T-cell (primary cell): ENCODE results near the gene NOL4. TPM values are rescaled to one million over a fixed set of nuclear protein-coding genes. Genes with fewer than 3 reads are reported as not detected.
"Not testable (repeated sequence)": the region's sequence is repeated elsewhere in the genome, so short reads cannot be mapped to it uniquely, and the experiment has no call there.

Experiments used
- ATAC-seq, 4 experiments: fragments of 200-7000 bp in 3 of 4; fragments of 150-1000 bp in 1 of 4; cut with Tn5 transposase; replicated peaks in 1 of 4; 1 replicate in 3 of 4; 2 replicates in 1 of 4; pipeline ENCODE4 v1.10.0; 2021; ENCODE audit warnings: moderate library complexity in 3 of 4, mild to moderate bottlenecking in 2 of 4, moderate number of reproducible peaks in 1 of 4
- CTCF ChIA-PET, 2 donors: fragments of 300-600 bp; sonication (Branson Sonifier 250); formaldehyde crosslinking; loops; one replicate each; lab custom pipeline; 2022; ENCODE audit warnings: antibody characterized with exemption in 2 of 2; lab: Charles Lee
- POLR2A ChIA-PET, 2 donors: fragments of 300-600 bp; sonication (Branson Sonifier 250); formaldehyde crosslinking; loops; one replicate each; lab custom pipeline; 2022; ENCODE audit warnings: antibody characterized with exemption in 2 of 2; lab: Charles Lee
- DNase-seq, 35 experiments: peaks; one replicate each; pipeline versions ENCODE4 v3.0.0 to v3.0.0-alpha.2; 2013 to 2023
- H3K27ac ChIP-seq: one replicate; pipeline ENCODE4 v1.5.1; 2013; ENCODE audit warnings: low read length
- H3K27me3 ChIP-seq, 2 experiments: replicated peaks in 1 of 2; 1 replicate in 1 of 2; 2 replicates in 1 of 2; pipeline versions ENCODE4 v1.6.1 to v1.7.0; 2013; ENCODE audit warnings: low read length in 1 of 2, mixed read lengths in 1 of 2; ENCODE audit not compliant: control insufficient read depth in 2 of 2, insufficient read depth in 2 of 2; ENCODE audit errors: extremely low read depth in 1 of 2
- H3K36me3 ChIP-seq, 2 donors: 1 replicate in 1 of 2; 2 replicates in 1 of 2; pipeline versions ENCODE4 v1.6.1 to v1.7.0; 2013; ENCODE audit warnings: low read length in 1 of 2; ENCODE audit not compliant: control insufficient read depth in 2 of 2, insufficient read depth in 1 of 2; ENCODE audit errors: extremely low read depth in 1 of 2
- H3K4me1 ChIP-seq, 2 experiments: 1 replicate in 1 of 2; 2 replicates in 1 of 2; pipeline versions ENCODE4 v1.6.1 to v1.7.0; 2013; ENCODE audit warnings: low read length in 2 of 2, mixed read lengths in 1 of 2; ENCODE audit not compliant: insufficient read depth in 2 of 2, control insufficient read depth in 1 of 2; ENCODE audit errors: extremely low read depth in 1 of 2
- H3K4me3 ChIP-seq, 2 donors: 1 replicate in 1 of 2; 2 replicates in 1 of 2; pipeline versions ENCODE4 v1.5.1 to v1.7.0; 2013; ENCODE audit warnings: mild to moderate bottlenecking in 2 of 2, low read length in 1 of 2, moderate library complexity in 1 of 2; ENCODE audit not compliant: control insufficient read depth in 1 of 2; ENCODE audit errors: extremely low read depth in 1 of 2
- H3K9me3 ChIP-seq: 2 replicates; pipeline ENCODE4 v1.7.0; 2013
- H3K27ac Mint-ChIP-seq, 2 donors: one replicate each; pipeline ENCODE4 v1.8.0; 2020 to 2021; ENCODE audit warnings: mild to moderate bottlenecking in 2 of 2, mixed read lengths in 2 of 2
- H3K27me3 Mint-ChIP-seq, 2 donors: one replicate each; pipeline ENCODE4 v1.8.0; 2021 to 2022; ENCODE audit warnings: mixed read lengths in 2 of 2
- H3K36me3 Mint-ChIP-seq: one replicate; pipeline ENCODE4 v1.8.0; 2021; ENCODE audit warnings: mixed read lengths
- H3K4me1 Mint-ChIP-seq, 3 donors: one replicate each; pipeline ENCODE4 v1.8.0; 2020 to 2022; ENCODE audit warnings: mixed read lengths in 3 of 3, mild to moderate bottlenecking in 1 of 3
- H3K4me3 Mint-ChIP-seq, 3 donors: one replicate each; pipeline ENCODE4 v1.8.0; 2020 to 2022; ENCODE audit warnings: mild to moderate bottlenecking in 3 of 3, mixed read lengths in 3 of 3, moderate library complexity in 3 of 3
- H3K9me3 Mint-ChIP-seq, 3 donors: one replicate each; pipeline ENCODE4 v1.8.0; 2020 to 2022; ENCODE audit warnings: mixed read lengths in 3 of 3
- whole genome bisulfite sequencing: methylation state at CpG from one replicate; pipeline ENCODE4 v1.1.5; 2013; ENCODE audit warnings: missing lambda C conversion rate; ENCODE audit not compliant: insufficient coverage; 5-methylcytosine and 5-hydroxymethylcytosine counted together
- total RNA-seq, 35 experiments: library from RNA in 6 of 35; stranded (reverse) in 6 of 35; fragments of 120-200 nt in 1 of 35; gene quantifications; one replicate each; pipeline versions ENCODE4 v1.2.1 to v1.2.4 and lab custom pipeline; 2013 to 2026

The NOL4 gene
- total RNA-seq, 5 donors from 2014 or later (not counting 1 experiment from before 2014, with no cell fraction given) = not detected

DNA sequence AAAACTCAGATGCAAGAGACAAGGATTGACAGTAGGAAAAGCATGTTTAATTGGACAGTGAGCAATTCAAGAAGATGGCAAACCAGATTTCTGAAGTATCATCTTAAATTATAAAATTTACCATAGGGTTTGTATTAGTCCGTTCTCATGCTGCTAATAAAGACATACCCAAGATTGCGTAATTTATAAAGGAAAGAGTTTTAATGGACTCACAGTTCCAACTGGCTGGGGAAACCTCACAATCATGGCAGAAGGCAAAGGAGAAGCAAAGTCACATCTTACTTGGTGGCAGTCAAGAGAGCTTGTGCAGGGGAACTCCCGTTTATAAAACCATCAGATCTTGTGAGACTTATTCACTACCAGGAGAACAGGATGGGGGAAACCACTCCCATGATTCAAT is 24.0 kb upstream of the NOL4 start:
- Mint-ChIP-seq H3K9me3 (peaks cover 24 to 38% (median 29%) of the 10 kb centered on the region in 3 donors), H3K27me3 (no peaks in the 10 kb centered on the region), H3K36me3 (no peaks in the 10 kb centered on the region), H3K4me3 (no peak overlapping the region), H3K4me1 (no peaks in the 10 kb centered on the region), H3K27ac (no peak overlapping the region)
- no peak overlapping the region for H3K4me3 ChIP-seq
- no peaks in the 10 kb centered on the region for H3K27me3 ChIP-seq
- H3K27ac ChIP-seq = no peak overlapping the region
- H3K36me3 ChIP-seq = no peaks in the 10 kb centered on the region
- no CpG with 5 or more reads among the region's 3 CpGs for WGBS
- CTCF ChIA-PET = no interaction called here
- ATAC-seq = no peak
- POLR2A ChIA-PET = no interaction called here
- DNase-seq = no peak
- H3K9me3 ChIP-seq = no peaks in the 10 kb centered on the region
- H3K4me1 ChIP-seq = no peaks in the 10 kb centered on the region

DNA sequence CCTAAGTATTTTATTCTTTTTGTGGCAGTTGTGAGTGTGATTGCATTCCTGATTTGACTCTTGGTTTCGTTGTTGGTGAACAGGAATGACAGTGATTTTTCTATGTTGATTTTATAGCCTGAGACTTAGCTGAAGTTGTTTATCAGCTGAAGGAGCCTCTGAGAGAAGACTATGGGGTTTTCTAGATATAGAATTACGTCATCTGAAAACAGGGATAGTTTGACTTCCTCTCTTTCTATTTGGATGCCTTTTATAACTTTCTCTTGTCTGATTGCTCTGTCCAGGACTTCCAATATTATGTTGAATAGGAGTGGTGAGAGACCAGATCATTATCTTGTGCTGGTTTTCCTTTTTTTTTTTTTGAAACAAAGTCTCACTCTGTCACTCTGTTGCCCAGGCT is 18.0 kb upstream of the NOL4 start:
- Histone ChIP-seq H3K9me3 (no peaks in the 10 kb centered on the region), H3K4me3 (no peak overlapping the region), H3K27me3 (no peaks in the 10 kb centered on the region), H3K36me3 (no peaks in the 10 kb centered on the region), H3K27ac (no peak overlapping the region), H3K4me1 (no peaks in the 10 kb centered on the region)
- no peaks in the 10 kb centered on the region for H3K36me3 Mint-ChIP-seq
- ChIA-PET CTCF (no interaction called here), POLR2A (no interaction called here)
- peaks cover 16 to 38% (median 22%) of the 10 kb centered on the region in 3 donors for H3K9me3 Mint-ChIP-seq
- WGBS = no CpG with 5 or more reads among the region's 2 CpGs
- no peaks in the 10 kb centered on the region for H3K27me3 Mint-ChIP-seq
- H3K4me3 Mint-ChIP-seq = no peak overlapping the region
- no peak overlapping the region for H3K27ac Mint-ChIP-seq
- H3K4me1 Mint-ChIP-seq = no peaks in the 10 kb centered on the region
- ATAC-seq = no peak
- no peak for DNase-seq

DNA sequence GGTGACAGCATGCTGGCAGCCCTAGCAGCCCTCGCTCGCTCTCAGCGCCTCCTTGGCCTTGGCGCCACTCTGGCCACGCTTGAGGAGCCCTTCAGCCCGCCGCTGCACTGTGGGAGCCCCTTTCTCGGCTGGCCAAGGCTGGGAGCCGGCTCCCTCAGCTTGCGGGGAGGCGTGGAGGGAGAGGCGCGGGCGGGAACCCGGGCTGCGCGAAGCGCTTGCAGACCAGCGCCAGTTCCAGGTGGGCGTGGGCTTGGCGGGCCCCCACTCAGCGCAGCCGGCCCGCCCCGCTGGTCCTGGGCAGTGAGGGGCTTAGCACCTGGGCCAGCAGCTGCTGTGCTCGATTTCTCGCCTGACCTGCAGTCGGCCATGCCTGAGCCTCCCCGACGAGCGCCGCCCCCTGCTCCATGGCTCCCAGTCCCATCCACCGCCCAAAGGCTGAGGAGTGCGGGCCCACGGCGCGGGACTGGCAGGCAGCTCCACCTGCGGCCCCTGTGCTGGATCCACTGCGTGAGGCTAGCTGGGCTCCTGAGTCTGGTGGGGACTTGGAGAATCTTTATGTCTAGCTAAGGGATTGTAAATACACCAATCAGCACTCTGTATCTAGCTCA is 9.2 kb upstream of the NOL4 start:
- POLR2A ChIA-PET, H3K9me3 ChIP-seq, DNase-seq, H3K27ac Mint-ChIP-seq, H3K36me3 ChIP-seq, H3K4me1 ChIP-seq, ATAC-seq, H3K27ac ChIP-seq, H3K36me3 Mint-ChIP-seq, CTCF ChIA-PET, H3K4me3 ChIP-seq, H3K27me3 ChIP-seq, H3K27me3 Mint-ChIP-seq, H3K4me3 Mint-ChIP-seq, H3K4me1 Mint-ChIP-seq: not testable (repeated sequence)
- 90% methylated on average over 32 of the region's 39 CpGs for WGBS
- H3K9me3 Mint-ChIP-seq = peaks cover 8 to 14% (median 10%) of the 10 kb centered on the region in 3 donors

DNA sequence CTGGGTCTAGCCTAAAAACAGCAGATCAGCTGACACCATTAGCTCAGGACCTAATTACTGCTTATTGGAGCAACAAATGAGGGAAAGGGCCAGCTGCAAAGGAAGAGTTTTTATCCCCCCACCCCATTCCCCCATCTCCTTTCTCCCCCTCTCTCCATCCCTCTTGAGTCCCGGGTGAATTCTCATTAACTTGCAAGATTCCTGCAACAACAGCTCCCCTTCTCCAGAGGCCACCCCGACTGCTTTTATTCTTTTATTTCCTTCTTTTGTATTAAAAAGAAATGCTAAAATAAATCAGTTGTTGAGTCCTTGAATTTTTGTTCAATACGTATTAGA is 473 bp upstream of the NOL4 start:
- Histone ChIP-seq H3K27me3 (peaks cover 9 to 32% of the 10 kb centered on the region in 2 experiments), H3K9me3 (no peaks in the 10 kb centered on the region), H3K27ac (no peak overlapping the region), H3K4me1 (no peaks in the 10 kb centered on the region), H3K4me3 (no peak overlapping the region), H3K36me3 (no peaks in the 10 kb centered on the region)
- Mint-ChIP-seq H3K4me1 (peaks cover 0 to 2% (median 0%) of the 10 kb centered on the region in 3 donors), H3K27me3 (peaks cover 20 to 28% of the 10 kb centered on the region in 2 donors), H3K36me3 (no peaks in the 10 kb centered on the region), H3K9me3 (peaks cover 0 to 6% (median 6%) of the 10 kb centered on the region in 3 donors), H3K27ac (no peak overlapping the region), H3K4me3 (no peak overlapping the region)
- no peak for ATAC-seq
- ChIA-PET POLR2A (no interaction called here), CTCF (no interaction called here)
- no peak for DNase-seq
- WGBS = no CpG with 5 or more reads among the region's 3 CpGs

DNA sequence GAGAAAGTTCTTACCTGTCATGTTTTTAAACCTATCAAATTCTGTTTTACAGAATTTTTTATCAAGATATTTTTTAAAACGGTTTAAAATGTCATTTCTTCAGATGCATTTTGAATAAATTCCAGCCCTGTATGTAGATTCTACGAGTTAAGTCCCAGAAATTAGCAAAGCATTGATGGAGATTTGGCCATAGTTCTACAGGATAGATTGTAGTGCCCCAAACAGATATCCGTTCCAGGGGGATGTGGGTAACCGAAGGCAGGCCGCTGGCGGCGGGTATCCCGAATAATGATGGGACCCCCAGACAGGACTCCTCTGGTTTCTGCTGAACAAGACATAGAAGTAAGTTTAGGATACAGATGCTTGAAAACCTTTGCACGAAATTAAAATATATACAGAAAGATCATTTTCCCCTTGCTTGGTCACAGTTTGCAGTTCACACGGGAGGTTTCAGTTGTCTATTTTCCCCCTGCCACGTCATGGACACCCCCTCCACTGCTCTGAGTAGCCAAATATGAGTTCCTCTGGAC is 755 bp downstream of the NOL4 start:
- no peaks in the 10 kb centered on the region for H3K9me3 ChIP-seq
- H3K4me3 ChIP-seq = no peak overlapping the region
- H3K36me3 Mint-ChIP-seq = no peaks in the 10 kb centered on the region
- no peak overlapping the region for H3K27ac ChIP-seq
- CTCF ChIA-PET = no interaction called here
- H3K4me1 Mint-ChIP-seq = peaks cover 0 to 2% (median 0%) of the 10 kb centered on the region in 3 donors
- 0% methylated on average over 3 of the region's 11 CpGs for WGBS
- no peaks in the 10 kb centered on the region for H3K4me1 ChIP-seq
- H3K4me3 Mint-ChIP-seq = no peak overlapping the region
- DNase-seq (no peak), ATAC-seq (no peak)
- POLR2A ChIA-PET = no interaction called here
- no peak overlapping the region for H3K27ac Mint-ChIP-seq
- peaks cover 0 to 8% (median 6%) of the 10 kb centered on the region in 3 donors for H3K9me3 Mint-ChIP-seq
- H3K36me3 ChIP-seq = no peaks in the 10 kb centered on the region
- H3K27me3 Mint-ChIP-seq = peaks cover 26 to 30% of the 10 kb centered on the region in 2 donors
- peaks cover 13 to 32% of the 10 kb centered on the region in 2 experiments for H3K27me3 ChIP-seq

DNA sequence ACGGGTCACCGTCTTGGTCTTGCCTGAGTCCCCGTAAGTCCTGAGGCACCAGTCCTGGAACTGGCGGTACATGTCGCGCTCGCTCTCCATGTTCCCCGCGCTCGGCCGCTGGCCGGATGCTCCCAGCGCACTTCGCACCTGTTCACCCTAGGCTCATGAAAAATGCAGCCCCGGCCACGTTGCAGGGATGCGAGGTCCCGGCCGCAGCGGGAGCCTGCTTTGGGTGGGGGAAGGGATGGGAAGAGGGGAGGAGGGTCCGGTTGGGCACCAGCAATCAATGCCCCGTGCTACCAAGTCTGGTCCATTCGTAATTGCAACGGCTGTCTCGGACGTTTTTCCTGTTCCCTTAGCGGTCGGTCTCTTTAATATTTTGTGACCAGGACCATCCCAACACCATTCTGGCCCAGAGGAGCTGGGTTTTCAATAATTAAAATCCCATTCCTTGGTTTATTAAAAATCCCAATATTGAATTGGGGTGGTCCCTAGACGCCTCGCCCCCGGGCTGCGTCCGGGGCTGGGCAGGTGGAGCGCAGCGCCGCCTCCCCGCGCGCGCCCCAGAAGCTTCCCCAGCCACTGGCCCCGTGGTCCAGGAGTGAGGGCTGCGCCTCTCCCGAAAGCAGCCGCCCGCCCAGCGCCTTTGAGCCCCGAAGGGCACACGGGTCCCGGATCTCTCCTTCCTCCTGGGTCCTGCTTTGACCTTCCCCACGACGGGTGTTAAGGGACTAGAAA is 1.4 kb downstream of the NOL4 start:
- Histone ChIP-seq H3K9me3 (no peaks in the 10 kb centered on the region), H3K36me3 (no peaks in the 10 kb centered on the region), H3K27me3 (peaks cover 11 to 32% of the 10 kb centered on the region in 2 experiments), H3K4me1 (no peaks in the 10 kb centered on the region), H3K27ac (no peak overlapping the region), H3K4me3 (no peak overlapping the region)
- ChIA-PET CTCF (no interaction called here), POLR2A (no interaction called here)
- WGBS = 14% methylated on average over 46 of the region's 51 CpGs
- Mint-ChIP-seq H3K27ac (no peak overlapping the region), H3K9me3 (peaks cover 0 to 8% (median 6%) of the 10 kb centered on the region in 3 donors), H3K36me3 (no peaks in the 10 kb centered on the region), H3K27me3 (peaks cover 26 to 30% of the 10 kb centered on the region in 2 donors), H3K4me1 (peaks cover 0 to 2% (median 0%) of the 10 kb centered on the region in 3 donors), H3K4me3 (no peak overlapping the region)
- DNase-seq (no peak), ATAC-seq (no peak)
